Thyroid gland (tissue), 4 donors: ENCODE results near the gene SELENOM.

Experiments used
- CTCF ChIP-seq, 6 experiments: fragments of 200-600 bp in 3 of 6; fragments of 450-650 bp in 3 of 6; sonication (generic) in 3 of 6; IDR thresholded peaks; one replicate each; pipeline ENCODE4 v1.5.1; 2016 to 2019; ENCODE audit warnings: antibody characterized with exemption in 6 of 6, mild to moderate bottlenecking in 2 of 6, inconsistent platforms in 1 of 6, moderate library complexity in 1 of 6
- POLR2A ChIP-seq, 2 donors: fragments of 450-650 bp; IDR thresholded peaks; one replicate each; pipeline ENCODE4 v1.6.1; 2017; ENCODE audit warnings: antibody characterized with exemption in 2 of 2, mild to moderate bottlenecking in 2 of 2, moderate library complexity in 1 of 2

GRCh38 chr22:31122532-31123291, 15.3 kb upstream of the SELENOM start, which contains the start of gene INPP5J:
- TF ChIP-seq CTCF (IDR thresholded peaks at IDR 0.05) (no peak), POLR2A (IDR thresholded peaks at IDR 0.05) (peak; percentile 86 to 97)
